OCI-LY3 (cell line): ENCODE results near the gene JARID2.

Source experiments
- H2AFZ ChIP-seq: fragments of 200-600, 300-600 bp; shearing (Covaris generic); 2 replicates; pipeline ENCODE4 v1.6.0; 2014; ENCODE audit warnings: antibody characterized with exemption, low read depth, low read length
- H3K27ac ChIP-seq: fragments of 200-600, 300-600 bp; sonication (generic); 2 replicates; pipeline ENCODE4 v1.5.1; 2014; ENCODE audit warnings: mild to moderate bottlenecking, low read length, moderate library complexity, mixed read lengths
- H3K27me3 ChIP-seq: fragments of 200-600, 300-600 bp; sonication (generic); 2 replicates; pipeline ENCODE4 v1.6.1; 2014; ENCODE audit warnings: low read depth, low read length, mixed read lengths
- H3K36me3 ChIP-seq: fragments of 200-600, 300-600 bp; sonication (generic); replicated peaks from 2 replicates; pipeline ENCODE3; 2014; ENCODE audit warnings: low read depth, low read length, mixed read lengths
- H3K4me1 ChIP-seq: fragments of 300-600, 200-600 bp; sonication (generic); 2 replicates; pipeline ENCODE4 v1.6.1; 2014; ENCODE audit warnings: low read length, mixed read lengths
- H3K4me2 ChIP-seq: fragments of 200-600, 300-600 bp; sonication (generic); 2 replicates; pipeline ENCODE4 v1.6.1; 2014; ENCODE audit warnings: low read length, mixed read lengths
- H3K4me3 ChIP-seq: fragments of 300-600, 200-600 bp; sonication (generic); 2 replicates; pipeline ENCODE4 v1.5.1; 2014; ENCODE audit warnings: antibody characterized with exemption, mild to moderate bottlenecking, low read length, moderate library complexity
- H3K79me2 ChIP-seq: fragments of 300-600, 200-600 bp; shearing (Covaris generic); 2 replicates; pipeline ENCODE4 v1.6.1; 2014; ENCODE audit warnings: mild to moderate bottlenecking, low read length, mixed read lengths
- H3K9ac ChIP-seq: fragments of 300-600, 200-600 bp; shearing (Covaris generic); 2 replicates; pipeline ENCODE4 v1.6.0; 2014; ENCODE audit warnings: mild to moderate bottlenecking, low read length, moderate library complexity
- H3K9me3 ChIP-seq: fragments of 200-600, 300-600 bp; shearing (Covaris generic); 2 replicates; pipeline ENCODE4 v1.6.1; 2014; ENCODE audit warnings: low read length, mixed read lengths; ENCODE audit not compliant: insufficient read depth
- H4K20me1 ChIP-seq: fragments of 200-600, 300-600 bp; sonication (generic); 2 replicates; pipeline ENCODE4 v1.6.1; 2016; ENCODE audit warnings: low read length, mixed read lengths; ENCODE audit not compliant: insufficient read depth
- CTCF ChIP-seq: fragments of 200-600, 300-600 bp; sonication (generic); IDR thresholded peaks from 2 replicates; pipeline ENCODE4 v1.5.1; 2014; ENCODE audit warnings: antibody characterized with exemption, low read length, low read depth
- EZH2phosphoT487 ChIP-seq: fragments of 200-600 bp; shearing (Covaris generic); IDR thresholded peaks from 2 replicates; pipeline ENCODE4 v1.6.1; 2018; ENCODE audit warnings: antibody characterized with exemption, mixed run types, low read depth

Gene JARID2

GRCh38 chr6:15350386-15351083 is 104.7 kb downstream of the JARID2 start:
- H3K36me3 ChIP-seq, result no peaks in the 10 kb centered on the region
- peaks cover 81% of the 10 kb centered on the region for H3K79me2 ChIP-seq
- no peak overlapping the region for H3K9ac ChIP-seq
- H2AFZ ChIP-seq, result no peak overlapping the region
- H3K4me2 ChIP-seq, result no peak overlapping the region
- no peaks in the 10 kb centered on the region for H3K4me1 ChIP-seq
- TF ChIP-seq EZH2phosphoT487, result no peak
- TF ChIP-seq CTCF, result no peak
- peaks cover 63% of the 10 kb centered on the region for H4K20me1 ChIP-seq
- H3K9me3 ChIP-seq, result no peaks in the 10 kb centered on the region
- H3K4me3 ChIP-seq, result no peak overlapping the region
- no peak overlapping the region for H3K27ac ChIP-seq
- no peaks in the 10 kb centered on the region for H3K27me3 ChIP-seq

- H4K20me1 ChIP-seq, result peaks cover 61% of the 10 kb centered on the region
- H3K79me2 ChIP-seq, result peaks cover 78% of the 10 kb centered on the region
- no peak overlapping the region for H3K9ac ChIP-seq
- TF ChIP-seq EZH2phosphoT487 (no peak), CTCF (no peak)
- H3K27ac ChIP-seq, result no peak overlapping the region
- no peak overlapping the region for H2AFZ ChIP-seq
- no peaks in the 10 kb centered on the region for H3K4me1 ChIP-seq
- no peak overlapping the region for H3K4me2 ChIP-seq
- no peaks in the 10 kb centered on the region for H3K36me3 ChIP-seq
- no peak overlapping the region for H3K4me3 ChIP-seq
- H3K9me3 ChIP-seq, result no peaks in the 10 kb centered on the region
- H3K27me3 ChIP-seq, result no peaks in the 10 kb centered on the region
Observed at GRCh38 chr6:15351631-15352030, 105.8 kb downstream of the JARID2 start.

GRCh38 chr6:15352220-15352619 is 106.4 kb downstream of the JARID2 start:
- no peaks in the 10 kb centered on the region for H3K27me3 ChIP-seq
- H2AFZ ChIP-seq, result no peak overlapping the region
- H4K20me1 ChIP-seq, result peaks cover 66% of the 10 kb centered on the region
- no peaks in the 10 kb centered on the region for H3K9me3 ChIP-seq
- H3K4me3 ChIP-seq, result no peak overlapping the region
- peaks cover 76% of the 10 kb centered on the region for H3K79me2 ChIP-seq
- H3K4me2 ChIP-seq, result no peak overlapping the region
- TF ChIP-seq EZH2phosphoT487 (no peak), CTCF (no peak)
- H3K9ac ChIP-seq, result no peak overlapping the region
- no peak overlapping the region for H3K27ac ChIP-seq
- no peaks in the 10 kb centered on the region for H3K4me1 ChIP-seq
- H3K36me3 ChIP-seq, result no peaks in the 10 kb centered on the region

GRCh38 chr6:15352845-15353244 is 107.0 kb downstream of the JARID2 start:
- TF ChIP-seq EZH2phosphoT487 (no peak), CTCF (no peak)
- peaks cover 64% of the 10 kb centered on the region for H4K20me1 ChIP-seq
- H3K79me2 ChIP-seq, result peaks cover 74% of the 10 kb centered on the region
- H3K4me3 ChIP-seq, result no peak overlapping the region
- no peak overlapping the region for H3K4me2 ChIP-seq
- H2AFZ ChIP-seq, result no peak overlapping the region
- no peak overlapping the region for H3K9ac ChIP-seq
- no peaks in the 10 kb centered on the region for H3K36me3 ChIP-seq
- no peaks in the 10 kb centered on the region for H3K4me1 ChIP-seq
- H3K27me3 ChIP-seq, result no peaks in the 10 kb centered on the region
- no peak overlapping the region for H3K27ac ChIP-seq
- H3K9me3 ChIP-seq, result no peaks in the 10 kb centered on the region
